K562 (cell line): ENCODE results near the gene FASLG. TPM values are rescaled to one million over a fixed set of nuclear protein-coding genes. Genes with fewer than 3 reads are reported as not detected.

ENCODE experiments used
- ATAC-seq: fragments of 200-7000 bp; cut with Tn5 transposase; 3 replicates; pipeline ENCODE4 v1.9.1; 2020; ENCODE audit warnings: moderate library complexity
- BruUV-seq: library from RNA; stranded (reverse); fragments of 400-500 nt; replicated peaks from 2 replicates; lab custom pipeline; 2021; lab: Mats Ljungman, UMichigan
- CTCF ChIA-PET: fragments of 300-600 bp; formaldehyde crosslinking; extraction: SDS; loops from one replicate; lab custom pipeline; 2021; ENCODE audit warnings: low intra/inter-chr PET ratio; lab: Yijun Ruan, JAX
- POLR2A ChIA-PET: fragments of 300-600, 350-650 bp; sonication (Branson Sonifier 250); formaldehyde crosslinking; extraction: SDS; loops from one replicate; lab custom pipeline; 2021; ENCODE audit warnings: antibody characterized with exemption, inconsistent platforms; lab: Yijun Ruan, JAX
- DNase-seq, 4 experiments: peaks; one replicate each; pipeline versions ENCODE4 v3.0.0 to v3.0.0-alpha.2; 2011 to 2018; ENCODE audit warnings: low spot score in 3 of 4, mixed read lengths in 3 of 4; ENCODE audit errors: extremely low read depth in 1 of 4
- FAIRE-seq: peaks from 2 replicates; lab custom pipeline; 2011; peaks lifted over from hg19 to GRCh38; lab: Jason Lieb, UNC
- H2AFZ ChIP-seq: 2 replicates; pipeline ENCODE4 v1.6.0; 2011; ENCODE audit warnings: low read depth, low read length, control low read depth, inconsistent platforms
- H3K27ac ChIP-seq: fragments of 200-600 bp; 3 replicates; pipeline ENCODE4 v1.8.0; 2011; ENCODE audit warnings: low read depth, mild to moderate bottlenecking, control low read depth, inconsistent platforms, low read length, moderate library complexity, mixed read lengths; ENCODE audit errors: extremely low read depth
- H3K27me3 ChIP-seq, 2 experiments: fragments of 300-600 bp in 1 of 2; 2 replicates in 1 of 2; 3 replicates in 1 of 2; pipeline versions ENCODE4 v1.6.0 to v1.8.0; 2011; ENCODE audit warnings: inconsistent platforms in 2 of 2, low read length in 2 of 2, mild to moderate bottlenecking in 1 of 2, mixed read lengths in 1 of 2, moderate library complexity in 1 of 2; ENCODE audit not compliant: control insufficient read depth in 2 of 2, insufficient read depth in 2 of 2
- H3K36me3 ChIP-seq: fragments of 300-600 bp; 3 replicates; pipeline ENCODE4 v1.8.0; 2011; ENCODE audit warnings: mild to moderate bottlenecking, low read length, inconsistent platforms; ENCODE audit not compliant: control insufficient read depth, insufficient read depth
- H3K4me1 ChIP-seq, 2 experiments: fragments of 200-600 bp in 1 of 2; replicated peaks in 1 of 2; 2 replicates in 1 of 2; 3 replicates in 1 of 2; pipeline versions ENCODE4 v1.5.1 to v1.8.0; 2011; ENCODE audit warnings: inconsistent platforms in 2 of 2, low read length in 2 of 2, mild to moderate bottlenecking in 1 of 2, mixed read lengths in 1 of 2, moderate library complexity in 1 of 2; ENCODE audit not compliant: control insufficient read depth in 2 of 2, insufficient read depth in 2 of 2
- H3K4me2 ChIP-seq: 2 replicates; pipeline ENCODE4 v1.6.1; 2011; ENCODE audit warnings: low read length, control low read depth, inconsistent platforms, mixed read lengths; ENCODE audit not compliant: insufficient read depth
- H3K4me3 ChIP-seq: fragments of 200-600 bp; sonication (generic), shearing (Covaris generic); 2 replicates; pipeline ENCODE4 v1.5.1; 2016; ENCODE audit warnings: control low read depth, inconsistent platforms
- H3K79me2 ChIP-seq: fragments of 200-600 bp; 3 replicates; pipeline ENCODE4 v1.8.0; 2011; ENCODE audit warnings: low read length, inconsistent platforms; ENCODE audit not compliant: control insufficient read depth, insufficient read depth
- H3K9ac ChIP-seq, 2 experiments: 2 replicates each; pipeline versions ENCODE4 v1.6.0 to v1.6.1; 2011; ENCODE audit warnings: low read depth in 2 of 2, low read length in 2 of 2, control low read depth in 1 of 2, inconsistent platforms in 1 of 2, mild to moderate bottlenecking in 1 of 2, mixed read lengths in 1 of 2; ENCODE audit not compliant: insufficient read depth in 1 of 2
- H3K9me1 ChIP-seq: one replicate; pipeline ENCODE4 v1.6.0; 2011; ENCODE audit warnings: inconsistent platforms, mild to moderate bottlenecking, low read length, moderate library complexity; ENCODE audit not compliant: control insufficient read depth, insufficient read depth
- H3K9me3 ChIP-seq: replicated peaks from 2 replicates; pipeline ENCODE4 v1.5.1; 2011; ENCODE audit warnings: low read depth, low read length, inconsistent platforms; ENCODE audit not compliant: control insufficient read depth, insufficient read depth
- H4K20me1 ChIP-seq: replicated peaks from 2 replicates; pipeline ENCODE4 v1.6.1; 2011; ENCODE audit warnings: low read length, inconsistent platforms, mixed read lengths; ENCODE audit not compliant: control insufficient read depth, insufficient read depth
- DNMT1 ChIP-seq: fragments of 450-650 bp; IDR thresholded peaks from 2 replicates; pipeline ENCODE4 v1.6.1; 2016; ENCODE audit warnings: antibody characterized with exemption, mild to moderate bottlenecking
- RERE ChIP-seq: sonication (generic); formaldehyde crosslinking; IDR thresholded peaks from 2 replicates; pipeline ENCODE4 v1.8.0; 2023; ENCODE audit warnings: missing genetic modification reagents, mild to moderate bottlenecking, borderline replicate concordance
- XRCC4 ChIP-seq: IDR thresholded peaks from one replicate; pipeline ENCODE4 v1.6.1; 2011; ENCODE audit not compliant: insufficient read depth, insufficient read length; ENCODE audit errors: extremely low read depth
- ZNF75A ChIP-seq: fragments of 450-650 bp; formaldehyde crosslinking; IDR thresholded peaks from 2 replicates; pipeline ENCODE4 v1.4.0; 2020; ENCODE audit warnings: mild to moderate bottlenecking
- in situ Hi-C: fragments of 300-500 bp; cut with MboI; formaldehyde crosslinking; loops from 4 replicates; pipeline ENCODE4 v1.15.0; 2018; ENCODE audit warnings: inconsistent platforms, mixed read lengths
- intact Hi-C: fragments of 100-400 bp; cut with micrococcal nuclease; formaldehyde crosslinking; loops from 2 replicates; pipeline ENCODE4 v1.14.2; 2022
- polyA plus RNA-seq, 8 experiments: library from polyadenylated mRNA; depleted of rRNA in 4 of 8; stranded (reverse) in 5 of 8; unstranded in 3 of 8; fragments of >200 nt; fragmentation: Nextera tagmentation in 2 of 8; fragmentation: Illumina TruSeq in 1 of 8; extraction: Ambion mirVana in 2 of 8; extraction: Trizol in 1 of 8; gene quantifications; 2 replicates each; pipeline versions ENCODE4 v1.2.1 to v1.2.3, GENCODE V29; 2011 to 2014; ENCODE audit warnings: inconsistent platforms in 1 of 8, missing spikeins in 1 of 8
- total RNA-seq, 7 experiments: library from RNA; depleted of rRNA in 6 of 7; stranded (reverse); fragments of >200 nt in 6 of 7; fragmentation: Illumina TruSeq in 2 of 7; extraction: Trizol in 2 of 7; gene quantifications; 2 replicates each; pipeline versions ENCODE4 v1.2.1 to v1.2.3, GENCODE V29; 2011 to 2021; ENCODE audit warnings: low replicate concordance in 1 of 7
- TF ChIP-seq, protein P1 (sequence below), 2 experiments: IDR thresholded peaks; 2 replicates each; pipeline ENCODE4 v1.6.1; 2011; ENCODE audit warnings: borderline replicate concordance in 1 of 2, control low read depth in 1 of 2, low read depth in 1 of 2, low read length in 1 of 2, mild to moderate bottlenecking in 1 of 2, mixed read lengths in 1 of 2, moderate library complexity in 1 of 2; ENCODE audit not compliant: insufficient read depth in 1 of 2, insufficient read length in 1 of 2, poor library complexity in 1 of 2, severe bottlenecking in 1 of 2; ENCODE audit errors: extremely low read depth in 1 of 2
- TF ChIP-seq, protein P2 (sequence below): sonication (generic); formaldehyde crosslinking; IDR thresholded peaks from 2 replicates; pipeline ENCODE4 v1.8.0; 2022; ENCODE audit warnings: mild to moderate bottlenecking, missing genetic modification reagents
- TF ChIP-seq, protein P3 (sequence below): sonication (generic); formaldehyde crosslinking; IDR thresholded peaks from 2 replicates; pipeline ENCODE4 v1.8.1; 2023; ENCODE audit warnings: missing genetic modification reagents, mild to moderate bottlenecking, borderline replicate concordance

Gene FASLG
- total and polyA plus RNA-seq, 9 of the 15 experiments (the other 6 are each of a cell fraction or from before 2014, with no cell fraction given), result not detected

GRCh38 chr1:172711558-172711957 is 52.7 kb downstream of the FASLG start (continued):
- no peak for TF ChIP-seq RERE

DNA sequence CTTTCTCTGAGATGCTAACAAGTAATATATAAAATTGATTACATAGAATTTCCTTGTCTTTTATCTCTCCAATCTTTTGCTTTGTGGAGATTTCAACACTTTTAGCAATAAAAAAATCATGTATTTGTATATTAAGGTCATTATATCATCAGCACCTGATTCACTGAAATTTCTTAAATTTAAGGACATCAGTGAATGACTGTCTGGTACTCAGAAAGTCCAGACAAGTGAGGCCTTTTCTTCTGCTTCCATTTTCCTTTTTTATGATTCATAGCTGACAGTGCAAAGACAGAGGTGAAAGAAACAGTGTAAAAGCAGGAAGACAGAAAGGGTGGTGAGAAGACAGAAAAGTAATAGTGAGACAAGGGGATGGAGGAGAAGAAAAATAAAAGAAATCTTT is 54.6 kb downstream of the FASLG start:
- no peak overlapping the region for H3K27ac ChIP-seq
- H2AFZ ChIP-seq, result no peak overlapping the region
- ChIA-PET POLR2A (interaction anchor here (1.3 to 1.4 kb wide), 2 partner anchors 8 to 21 kb away, joined by 3 read pairs; no protein-coding TSS in a partner anchor), CTCF (no interaction called here)
- FAIRE-seq (no peak), DNase-seq (no peak), ATAC-seq (no peak)
- BruUV-seq, result no TSS peak
- no peak overlapping the region for H3K9ac ChIP-seq
- no peaks in the 10 kb centered on the region for H3K36me3 ChIP-seq
- H3K4me1 ChIP-seq, result peaks cover 0 to 12% of the 10 kb centered on the region in 2 experiments; a peak in 3 of 5 replicates
- H4K20me1 ChIP-seq, result no peaks in the 10 kb centered on the region
- H3K9me3 ChIP-seq, result no peaks in the 10 kb centered on the region
- no peaks in the 10 kb centered on the region for H3K9me1 ChIP-seq
- H3K4me2 ChIP-seq, result no peak overlapping the region
- in situ Hi-C loops (no loop called here), intact Hi-C loops (no loop called here)
- no peak overlapping the region for H3K4me3 ChIP-seq
- H3K79me2 ChIP-seq, result no peaks in the 10 kb centered on the region
- no peaks in the 10 kb centered on the region; a peak in 1 of 5 replicates for H3K27me3 ChIP-seq
- TF ChIP-seq DNMT1 (no peak), XRCC4 (no peak), ZNF75A (no peak)
- TF ChIP-seq, protein P1, sequence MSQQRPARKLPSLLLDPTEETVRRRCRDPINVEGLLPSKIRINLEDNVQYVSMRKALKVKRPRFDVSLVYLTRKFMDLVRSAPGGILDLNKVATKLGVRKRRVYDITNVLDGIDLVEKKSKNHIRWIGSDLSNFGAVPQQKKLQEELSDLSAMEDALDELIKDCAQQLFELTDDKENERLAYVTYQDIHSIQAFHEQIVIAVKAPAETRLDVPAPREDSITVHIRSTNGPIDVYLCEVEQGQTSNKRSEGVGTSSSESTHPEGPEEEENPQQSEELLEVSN (IDR thresholded peaks at IDR 0.05; ENCODE audit: borderline replicate concordance in 1 of 2, extremely low read depth in 1 of 2, insufficient read depth in 1 of 2, insufficient read length in 1 of 2, low read depth in 1 of 2, low read length in 1 of 2, poor library complexity in 1 of 2, severe bottlenecking in 1 of 2), result no peak
- TF ChIP-seq, protein P2, sequence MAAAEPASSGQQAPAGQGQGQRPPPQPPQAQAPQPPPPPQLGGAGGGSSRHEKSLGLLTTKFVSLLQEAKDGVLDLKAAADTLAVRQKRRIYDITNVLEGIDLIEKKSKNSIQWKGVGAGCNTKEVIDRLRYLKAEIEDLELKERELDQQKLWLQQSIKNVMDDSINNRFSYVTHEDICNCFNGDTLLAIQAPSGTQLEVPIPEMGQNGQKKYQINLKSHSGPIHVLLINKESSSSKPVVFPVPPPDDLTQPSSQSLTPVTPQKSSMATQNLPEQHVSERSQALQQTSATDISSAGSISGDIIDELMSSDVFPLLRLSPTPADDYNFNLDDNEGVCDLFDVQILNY (CRISPR knock-in tag), result no peak
- TF ChIP-seq, protein P3, sequence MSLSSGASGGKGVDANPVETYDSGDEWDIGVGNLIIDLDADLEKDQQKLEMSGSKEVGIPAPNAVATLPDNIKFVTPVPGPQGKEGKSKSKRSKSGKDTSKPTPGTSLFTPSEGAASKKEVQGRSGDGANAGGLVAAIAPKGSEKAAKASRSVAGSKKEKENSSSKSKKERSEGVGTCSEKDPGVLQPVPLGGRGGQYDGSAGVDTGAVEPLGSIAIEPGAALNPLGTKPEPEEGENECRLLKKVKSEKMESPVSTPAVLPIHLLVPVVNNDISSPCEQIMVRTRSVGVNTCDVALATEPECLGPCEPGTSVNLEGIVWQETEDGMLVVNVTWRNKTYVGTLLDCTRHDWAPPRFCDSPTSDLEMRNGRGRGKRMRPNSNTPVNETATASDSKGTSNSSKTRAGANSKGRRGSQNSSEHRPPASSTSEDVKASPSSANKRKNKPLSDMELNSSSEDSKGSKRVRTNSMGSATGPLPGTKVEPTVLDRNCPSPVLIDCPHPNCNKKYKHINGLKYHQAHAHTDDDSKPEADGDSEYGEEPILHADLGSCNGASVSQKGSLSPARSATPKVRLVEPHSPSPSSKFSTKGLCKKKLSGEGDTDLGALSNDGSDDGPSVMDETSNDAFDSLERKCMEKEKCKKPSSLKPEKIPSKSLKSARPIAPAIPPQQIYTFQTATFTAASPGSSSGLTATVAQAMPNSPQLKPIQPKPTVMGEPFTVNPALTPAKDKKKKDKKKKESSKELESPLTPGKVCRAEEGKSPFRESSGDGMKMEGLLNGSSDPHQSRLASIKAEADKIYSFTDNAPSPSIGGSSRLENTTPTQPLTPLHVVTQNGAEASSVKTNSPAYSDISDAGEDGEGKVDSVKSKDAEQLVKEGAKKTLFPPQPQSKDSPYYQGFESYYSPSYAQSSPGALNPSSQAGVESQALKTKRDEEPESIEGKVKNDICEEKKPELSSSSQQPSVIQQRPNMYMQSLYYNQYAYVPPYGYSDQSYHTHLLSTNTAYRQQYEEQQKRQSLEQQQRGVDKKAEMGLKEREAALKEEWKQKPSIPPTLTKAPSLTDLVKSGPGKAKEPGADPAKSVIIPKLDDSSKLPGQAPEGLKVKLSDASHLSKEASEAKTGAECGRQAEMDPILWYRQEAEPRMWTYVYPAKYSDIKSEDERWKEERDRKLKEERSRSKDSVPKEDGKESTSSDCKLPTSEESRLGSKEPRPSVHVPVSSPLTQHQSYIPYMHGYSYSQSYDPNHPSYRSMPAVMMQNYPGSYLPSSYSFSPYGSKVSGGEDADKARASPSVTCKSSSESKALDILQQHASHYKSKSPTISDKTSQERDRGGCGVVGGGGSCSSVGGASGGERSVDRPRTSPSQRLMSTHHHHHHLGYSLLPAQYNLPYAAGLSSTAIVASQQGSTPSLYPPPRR, result no peak
